ENCODE measurements around the gene PRSS22. TPM values are rescaled to one million over a fixed set of nuclear protein-coding genes. Genes with fewer than 3 reads are reported as not detected.
"Not testable (repeated sequence)": the region's sequence is repeated elsewhere in the genome, so short reads cannot be mapped to it uniquely, and the experiment has no call there.

PRSS22 gene, protein sequence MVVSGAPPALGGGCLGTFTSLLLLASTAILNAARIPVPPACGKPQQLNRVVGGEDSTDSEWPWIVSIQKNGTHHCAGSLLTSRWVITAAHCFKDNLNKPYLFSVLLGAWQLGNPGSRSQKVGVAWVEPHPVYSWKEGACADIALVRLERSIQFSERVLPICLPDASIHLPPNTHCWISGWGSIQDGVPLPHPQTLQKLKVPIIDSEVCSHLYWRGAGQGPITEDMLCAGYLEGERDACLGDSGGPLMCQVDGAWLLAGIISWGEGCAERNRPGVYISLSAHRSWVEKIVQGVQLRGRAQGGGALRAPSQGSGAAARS
- 10 to 100 TPM in 2 of 3 donors, not detected in 1; 13.6 to 18.7 TPM for total RNA-seq

DNA sequence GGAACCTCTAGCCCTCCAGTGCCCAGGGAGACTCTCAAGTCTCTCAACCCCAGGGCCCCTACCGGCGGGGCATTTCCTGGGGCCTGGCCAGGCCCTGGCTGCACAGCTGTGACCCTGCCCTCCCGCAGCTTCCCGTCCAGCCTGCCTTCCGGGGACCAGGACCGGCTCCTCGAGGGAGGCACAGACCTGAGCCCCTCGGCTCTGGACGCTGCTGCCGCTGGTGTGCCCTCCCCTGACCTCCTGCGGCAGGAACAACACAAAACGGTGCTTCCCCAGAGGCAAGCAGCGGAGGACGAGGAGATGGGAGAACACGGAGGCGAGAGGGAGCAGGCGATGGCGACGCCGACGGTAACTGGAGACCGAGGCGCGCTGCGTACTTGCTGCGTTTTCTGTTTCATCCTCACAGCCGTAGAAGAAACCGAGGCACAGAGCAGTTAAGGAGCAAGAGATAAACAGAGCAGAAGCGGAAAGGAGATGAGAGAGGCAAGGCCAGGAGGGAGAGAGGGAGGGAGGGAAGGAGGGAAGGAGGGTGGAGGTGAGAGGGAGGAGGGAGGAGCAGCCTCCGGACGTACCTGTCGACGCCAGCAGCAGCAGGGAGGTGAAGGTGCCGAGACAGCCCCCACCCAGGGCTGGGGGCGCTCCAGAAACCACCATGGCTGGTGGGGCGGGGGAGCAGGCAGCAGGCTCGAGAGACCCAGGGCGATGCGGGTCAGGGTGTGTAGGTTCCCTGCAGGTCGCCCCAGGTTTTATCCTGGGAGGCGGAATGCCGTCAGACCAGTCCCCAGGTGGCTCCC lies at the start of gene PRSS22:
Gene PRSS22, minus strand, starts transcription at position 720 of the 794 bp plus-strand sequence. Its CDS starts 66 bp downstream, at position 654.
- Histone ChIP-seq H3K9me3 (peaks cover 0 to 12% of the 10 kb centered on the region in 2 donors), H3K4me3 (peak within 1 kb of the TSS in 2 of 3 donors; percentile 54 to 67), H3K27ac (peak within 1 kb of the TSS; percentile 91 to 93), H3K36me3 (no peaks in the 10 kb centered on the region), H3K27me3 (no peaks in the 10 kb centered on the region), H3K4me1 (no peaks in the 10 kb centered on the region)
- intact Hi-C loops (cut with DNase I; ENCODE audit: low total_unique reads): loop anchor here (10.0 kb wide), 1 partner anchor 103 kb away; the partner anchor contains the start of gene SRRM2
- TF ChIP-seq POLR2AphosphoS5 (IDR thresholded peaks at IDR 0.05) (peak in 1 of 3 donors; percentile 74), POLR2A (IDR thresholded peaks at IDR 0.05) (no peak)
- DNase-seq (ENCODE audit: low spot score in 2 of 2): peak; percentile 78

GRCh38 chr16:2907084-2907753 lies 49.2 kb upstream of the PRSS22 start:
- peak; percentile 78 to 89 (median 83) for TF ChIP-seq CTCF (IDR thresholded peaks at IDR 0.05)
- DNase-seq (ENCODE audit: low spot score in 2 of 2): peak in 1 of 2 donors; percentile 71
- H3K27me3 ChIP-seq; intact Hi-C loops (cut with DNase I; ENCODE audit: low total_unique reads); H3K36me3 ChIP-seq; H3K4me1 ChIP-seq; H3K4me3 ChIP-seq; H3K9me3 ChIP-seq: not testable (repeated sequence)
- H3K27ac ChIP-seq: peak overlapping the region in 1 of 2 donors; percentile 83

- H3K4me1 ChIP-seq: no peaks in the 10 kb centered on the region
- no peaks in the 10 kb centered on the region for H3K36me3 ChIP-seq
- H3K9me3 ChIP-seq: no peaks in the 10 kb centered on the region
- no peak for DNase-seq (ENCODE audit: low spot score in 2 of 2)
- H3K4me3 ChIP-seq: peak overlapping the region in 1 of 3 donors; percentile 41
- peak overlapping the region; percentile 23 to 83 for H3K27ac ChIP-seq
- H3K27me3 ChIP-seq: no peaks in the 10 kb centered on the region
- intact Hi-C loops (cut with DNase I; ENCODE audit: low total_unique reads): no loop called here
- TF ChIP-seq POLR2AphosphoS5 (IDR thresholded peaks at IDR 0.05) (peak in 1 of 3 donors; percentile 16), CTCF (IDR thresholded peaks at IDR 0.05) (no peak)
Observed at GRCh38 chr16:2905988-2906387, 48.0 kb upstream of the PRSS22 start.

GRCh38 chr16:2905241-2905987 lies 47.4 kb upstream of the PRSS22 start:
- Histone ChIP-seq H3K27me3 (no peaks in the 10 kb centered on the region), H3K36me3 (no peaks in the 10 kb centered on the region), H3K4me3 (peak overlapping the region; percentile 62 to 87 (median 78)), H3K27ac (peak overlapping the region; percentile 83 to 90), H3K9me3 (no peaks in the 10 kb centered on the region), H3K4me1 (no peaks in the 10 kb centered on the region)
- peak; percentile 99 to 100 for DNase-seq (ENCODE audit: low spot score in 2 of 2)
- TF ChIP-seq POLR2A (IDR thresholded peaks at IDR 0.05): peak; percentile 58
- TF ChIP-seq CTCF (IDR thresholded peaks at IDR 0.05): no peak
- peak; percentile 84 to 96 (median 87) for TF ChIP-seq POLR2AphosphoS5 (IDR thresholded peaks at IDR 0.05)
- intact Hi-C loops (cut with DNase I; ENCODE audit: low total_unique reads): no loop called here

GRCh38 chr16:2904922-2905240 lies 46.9 kb upstream of the PRSS22 start:
- peak overlapping the region; percentile 62 to 87 (median 78) for H3K4me3 ChIP-seq
- no peaks in the 10 kb centered on the region for H3K4me1 ChIP-seq
- DNase-seq (ENCODE audit: low spot score in 2 of 2): no peak
- intact Hi-C loops (cut with DNase I; ENCODE audit: low total_unique reads): no loop called here
- no peaks in the 10 kb centered on the region for H3K9me3 ChIP-seq
- TF ChIP-seq POLR2AphosphoS5 (IDR thresholded peaks at IDR 0.05) (no peak), POLR2A (IDR thresholded peaks at IDR 0.05) (no peak), CTCF (IDR thresholded peaks at IDR 0.05) (no peak)
- no peaks in the 10 kb centered on the region for H3K36me3 ChIP-seq
- peak overlapping the region; percentile 83 to 90 for H3K27ac ChIP-seq
- no peaks in the 10 kb centered on the region for H3K27me3 ChIP-seq

Data from breast epithelium (tissue), 4 donors.